K562 (cell line): ENCODE results near the gene LRMDA. TPM values are rescaled to one million over a fixed set of nuclear protein-coding genes. Genes with fewer than 3 reads are reported as not detected.

Experiments
- ATAC-seq: fragments of 200-7000 bp; cut with Tn5 transposase; 3 replicates; pipeline ENCODE4 v1.9.1; 2020; ENCODE audit warnings: moderate library complexity
- BruUV-seq: library from RNA; stranded (reverse); fragments of 400-500 nt; replicated peaks from 2 replicates; lab custom pipeline; 2021; lab: Mats Ljungman, UMichigan
- CTCF ChIA-PET: fragments of 300-600 bp; formaldehyde crosslinking; extraction: SDS; loops from one replicate; lab custom pipeline; 2021; ENCODE audit warnings: low intra/inter-chr PET ratio; lab: Yijun Ruan, JAX
- POLR2A ChIA-PET: fragments of 300-600, 350-650 bp; sonication (Branson Sonifier 250); formaldehyde crosslinking; extraction: SDS; loops from one replicate; lab custom pipeline; 2021; ENCODE audit warnings: antibody characterized with exemption, inconsistent platforms; lab: Yijun Ruan, JAX
- DNase-seq, 4 experiments: peaks; one replicate each; pipeline versions ENCODE4 v3.0.0 to v3.0.0-alpha.2; 2011 to 2018; ENCODE audit warnings: low spot score in 3 of 4, mixed read lengths in 3 of 4; ENCODE audit errors: extremely low read depth in 1 of 4
- FAIRE-seq: peaks from 2 replicates; lab custom pipeline; 2011; peaks lifted over from hg19 to GRCh38; lab: Jason Lieb, UNC
- H2AFZ ChIP-seq: 2 replicates; pipeline ENCODE4 v1.6.0; 2011; ENCODE audit warnings: low read depth, low read length, control low read depth, inconsistent platforms
- H3K27ac ChIP-seq: fragments of 200-600 bp; 3 replicates; pipeline ENCODE4 v1.8.0; 2011; ENCODE audit warnings: low read depth, mild to moderate bottlenecking, control low read depth, inconsistent platforms, low read length, moderate library complexity, mixed read lengths; ENCODE audit errors: extremely low read depth
- H3K27me3 ChIP-seq, 2 experiments: fragments of 300-600 bp in 1 of 2; 2 replicates in 1 of 2; 3 replicates in 1 of 2; pipeline versions ENCODE4 v1.6.0 to v1.8.0; 2011; ENCODE audit warnings: inconsistent platforms in 2 of 2, low read length in 2 of 2, mild to moderate bottlenecking in 1 of 2, mixed read lengths in 1 of 2, moderate library complexity in 1 of 2; ENCODE audit not compliant: control insufficient read depth in 2 of 2, insufficient read depth in 2 of 2
- H3K36me3 ChIP-seq: fragments of 300-600 bp; 3 replicates; pipeline ENCODE4 v1.8.0; 2011; ENCODE audit warnings: mild to moderate bottlenecking, low read length, inconsistent platforms; ENCODE audit not compliant: control insufficient read depth, insufficient read depth
- H3K4me1 ChIP-seq, 2 experiments: fragments of 200-600 bp in 1 of 2; replicated peaks in 1 of 2; 2 replicates in 1 of 2; 3 replicates in 1 of 2; pipeline versions ENCODE4 v1.5.1 to v1.8.0; 2011; ENCODE audit warnings: inconsistent platforms in 2 of 2, low read length in 2 of 2, mild to moderate bottlenecking in 1 of 2, mixed read lengths in 1 of 2, moderate library complexity in 1 of 2; ENCODE audit not compliant: control insufficient read depth in 2 of 2, insufficient read depth in 2 of 2
- H3K4me2 ChIP-seq: 2 replicates; pipeline ENCODE4 v1.6.1; 2011; ENCODE audit warnings: low read length, control low read depth, inconsistent platforms, mixed read lengths; ENCODE audit not compliant: insufficient read depth
- H3K4me3 ChIP-seq: fragments of 200-600 bp; sonication (generic), shearing (Covaris generic); 2 replicates; pipeline ENCODE4 v1.5.1; 2016; ENCODE audit warnings: control low read depth, inconsistent platforms
- H3K79me2 ChIP-seq: fragments of 200-600 bp; 3 replicates; pipeline ENCODE4 v1.8.0; 2011; ENCODE audit warnings: low read length, inconsistent platforms; ENCODE audit not compliant: control insufficient read depth, insufficient read depth
- H3K9ac ChIP-seq, 2 experiments: 2 replicates each; pipeline versions ENCODE4 v1.6.0 to v1.6.1; 2011; ENCODE audit warnings: low read depth in 2 of 2, low read length in 2 of 2, control low read depth in 1 of 2, inconsistent platforms in 1 of 2, mild to moderate bottlenecking in 1 of 2, mixed read lengths in 1 of 2; ENCODE audit not compliant: insufficient read depth in 1 of 2
- H3K9me1 ChIP-seq: one replicate; pipeline ENCODE4 v1.6.0; 2011; ENCODE audit warnings: inconsistent platforms, mild to moderate bottlenecking, low read length, moderate library complexity; ENCODE audit not compliant: control insufficient read depth, insufficient read depth
- H3K9me3 ChIP-seq: replicated peaks from 2 replicates; pipeline ENCODE4 v1.5.1; 2011; ENCODE audit warnings: low read depth, low read length, inconsistent platforms; ENCODE audit not compliant: control insufficient read depth, insufficient read depth
- H4K20me1 ChIP-seq: replicated peaks from 2 replicates; pipeline ENCODE4 v1.6.1; 2011; ENCODE audit warnings: low read length, inconsistent platforms, mixed read lengths; ENCODE audit not compliant: control insufficient read depth, insufficient read depth
- ERF ChIP-seq: fragments of 450-650 bp; formaldehyde crosslinking; IDR thresholded peaks from 2 replicates; pipeline ENCODE4 v1.4.0; 2020; ENCODE audit warnings: mild to moderate bottlenecking, mixed read lengths
- EWSR1 ChIP-seq: fragments of 450-650 bp; IDR thresholded peaks from 2 replicates; pipeline ENCODE4 v1.6.1; 2018; ENCODE audit warnings: borderline replicate concordance, mild to moderate bottlenecking, low read depth, moderate library complexity; ENCODE audit not compliant: partially characterized antibody
- HEY1 ChIP-seq: fragments of 250-450 bp; sonication (Bioruptor Pico); IDR thresholded peaks from 2 replicates; pipeline ENCODE4 v1.5.0; 2020; ENCODE audit warnings: mild to moderate bottlenecking, moderate library complexity, borderline replicate concordance
- IRF1 ChIP-seq: sonication (generic); formaldehyde crosslinking; IDR thresholded peaks from 2 replicates; pipeline ENCODE4 v1.8.0; 2022; ENCODE audit warnings: missing genetic modification reagents, mild to moderate bottlenecking, borderline replicate concordance
- NR3C1 ChIP-seq: sonication (generic); formaldehyde crosslinking; IDR thresholded peaks from 2 replicates; pipeline ENCODE4 v1.8.1; 2022; ENCODE audit warnings: missing genetic modification reagents
- RBBP5 ChIP-seq: fragments of 200-600 bp; sonication (generic); IDR thresholded peaks from 2 replicates; pipeline ENCODE4 v1.6.1; 2012; ENCODE audit warnings: borderline replicate concordance, mild to moderate bottlenecking, low read length, control low read depth, inconsistent platforms; ENCODE audit not compliant: insufficient read depth, poor library complexity, severe bottlenecking
- SOX6 ChIP-seq: fragments of 450-650 bp; IDR thresholded peaks from 2 replicates; pipeline ENCODE4 v1.6.1; 2014; ENCODE audit warnings: mild to moderate bottlenecking
- TGIF2 ChIP-seq: sonication (generic); formaldehyde crosslinking; IDR thresholded peaks from 2 replicates; pipeline ENCODE4 v1.8.1; 2022; ENCODE audit warnings: mild to moderate bottlenecking, missing genetic modification reagents, moderate library complexity
- TSC22D4 ChIP-seq: fragments of 450-650 bp; IDR thresholded peaks from 2 replicates; pipeline ENCODE4 v1.6.1; 2016; ENCODE audit warnings: missing genetic modification characterization, missing biosample characterization, control low read depth
- ZNF146 ChIP-seq: IDR thresholded peaks from one replicate; pipeline ENCODE4 v1.6.1; 2018; ENCODE audit warnings: missing compliant biosample characterization; ENCODE audit not compliant: unreplicated experiment
- WGBS: fragments of 100-300 bp; shearing (Covaris generic); methylation state at CpG from one replicate; pipeline ENCODE4 v1.1.6; 2016; ENCODE audit warnings: low coverage, mixed read lengths; ENCODE audit not compliant: insufficient coverage; ENCODE audit errors: missing lambda C conversion rate; 5-methylcytosine and 5-hydroxymethylcytosine counted together
- in situ Hi-C: fragments of 300-500 bp; cut with MboI; formaldehyde crosslinking; loops from 4 replicates; pipeline ENCODE4 v1.15.0; 2018; ENCODE audit warnings: inconsistent platforms, mixed read lengths
- intact Hi-C: fragments of 100-400 bp; cut with micrococcal nuclease; formaldehyde crosslinking; loops from 2 replicates; pipeline ENCODE4 v1.14.2; 2022
- polyA plus RNA-seq, 8 experiments: library from polyadenylated mRNA; depleted of rRNA in 4 of 8; stranded (reverse) in 5 of 8; unstranded in 3 of 8; fragments of >200 nt; fragmentation: Nextera tagmentation in 2 of 8; fragmentation: Illumina TruSeq in 1 of 8; extraction: Ambion mirVana in 2 of 8; extraction: Trizol in 1 of 8; gene quantifications; 2 replicates each; pipeline versions ENCODE4 v1.2.1 to v1.2.3, GENCODE V29; 2011 to 2014; ENCODE audit warnings: inconsistent platforms in 1 of 8, missing spikeins in 1 of 8
- total RNA-seq, 7 experiments: library from RNA; depleted of rRNA in 6 of 7; stranded (reverse); fragments of >200 nt in 6 of 7; fragmentation: Illumina TruSeq in 2 of 7; extraction: Trizol in 2 of 7; gene quantifications; 2 replicates each; pipeline versions ENCODE4 v1.2.1 to v1.2.3, GENCODE V29; 2011 to 2021; ENCODE audit warnings: low replicate concordance in 1 of 7

Gene LRMDA
- total and polyA plus RNA-seq, 9 of the 15 experiments (the other 6 are each of a cell fraction or from before 2014, with no cell fraction given): 0.25 TPM; not detected in 8

GRCh38 chr10:75803121-75803520, 371.7 kb downstream of the LRMDA start:
- H3K27me3 ChIP-seq: peaks cover 0 to 11% of the 10 kb centered on the region in 2 experiments; a peak in 1 of 5 replicates
- POLR2A ChIA-PET: no interaction called here
- in situ Hi-C loops: no loop called here
- no peaks in the 10 kb centered on the region for H4K20me1 ChIP-seq
- TF ChIP-seq NR3C1 (CRISPR knock-in tag): no peak
- TF ChIP-seq HEY1 (CRISPR knock-in tag): no peak
- no peak for TF ChIP-seq SOX6
- TF ChIP-seq RBBP5: no peak
- no peak for TF ChIP-seq ERF (CRISPR knock-in tag)
- TF ChIP-seq TGIF2 (CRISPR knock-in tag): no peak
- TF ChIP-seq ZNF146 (CRISPR knock-in tag): no peak
- TF ChIP-seq EWSR1: no peak
- TF ChIP-seq IRF1 (CRISPR knock-in tag): no peak
- no peak for TF ChIP-seq TSC22D4 (tag)
- TF ChIP-seq, all 486 proteins: peak for 0
- no peak for FAIRE-seq
- CTCF ChIA-PET: no interaction called here
- H3K4me3 ChIP-seq: no peak overlapping the region
- no peak for ATAC-seq
- no peaks in the 10 kb centered on the region for H3K9me1 ChIP-seq
- no peaks in the 10 kb centered on the region for H3K9me3 ChIP-seq
- DNase-seq: no peak
- no peak overlapping the region for H2AFZ ChIP-seq
- H3K36me3 ChIP-seq: no peaks in the 10 kb centered on the region
- 0% methylated on average over 3 of the region's 3 CpGs for WGBS
- no peaks in the 10 kb centered on the region for H3K79me2 ChIP-seq
- no TSS peak for BruUV-seq
- no peaks in the 10 kb centered on the region for H3K4me1 ChIP-seq
- intact Hi-C loops: no loop called here
- no peak overlapping the region for H3K27ac ChIP-seq
- no peak overlapping the region for H3K4me2 ChIP-seq
- H3K9ac ChIP-seq: no peak overlapping the region
